GM21737 (cell line): ENCODE data around the gene ENPP7.

ENCODE experiments used
- ATAC-seq: cut with Tn5 transposase; IDR thresholded peaks from one replicate; pipeline ENCODE4 v1.9.1; 2021; ENCODE audit warnings: mild to moderate bottlenecking, moderate library complexity; ENCODE audit not compliant: unreplicated experiment

The ENPP7 gene

DNA sequence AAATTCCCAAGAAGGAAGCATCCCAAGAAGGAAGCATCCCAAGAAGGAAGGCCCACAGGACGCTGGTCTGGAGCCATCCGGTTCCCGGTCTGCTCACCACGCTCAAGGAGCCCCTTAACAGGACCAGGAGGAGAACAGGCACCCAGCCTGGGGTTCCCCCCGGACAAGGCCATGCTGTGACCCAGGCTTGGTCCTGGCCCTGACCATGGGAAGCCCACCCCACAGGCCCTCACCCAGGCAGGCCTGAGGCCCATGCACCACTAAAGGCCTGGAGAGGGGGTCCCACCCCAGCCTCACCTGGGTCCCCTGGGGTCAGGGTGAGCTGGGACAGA is 340 bp upstream of the ENPP7 start:
- no peak for ATAC-seq

- ATAC-seq: no peak
Measured at GRCh38 chr17:79732254-79732653, 1.5 kb downstream of the ENPP7 start.

DNA sequence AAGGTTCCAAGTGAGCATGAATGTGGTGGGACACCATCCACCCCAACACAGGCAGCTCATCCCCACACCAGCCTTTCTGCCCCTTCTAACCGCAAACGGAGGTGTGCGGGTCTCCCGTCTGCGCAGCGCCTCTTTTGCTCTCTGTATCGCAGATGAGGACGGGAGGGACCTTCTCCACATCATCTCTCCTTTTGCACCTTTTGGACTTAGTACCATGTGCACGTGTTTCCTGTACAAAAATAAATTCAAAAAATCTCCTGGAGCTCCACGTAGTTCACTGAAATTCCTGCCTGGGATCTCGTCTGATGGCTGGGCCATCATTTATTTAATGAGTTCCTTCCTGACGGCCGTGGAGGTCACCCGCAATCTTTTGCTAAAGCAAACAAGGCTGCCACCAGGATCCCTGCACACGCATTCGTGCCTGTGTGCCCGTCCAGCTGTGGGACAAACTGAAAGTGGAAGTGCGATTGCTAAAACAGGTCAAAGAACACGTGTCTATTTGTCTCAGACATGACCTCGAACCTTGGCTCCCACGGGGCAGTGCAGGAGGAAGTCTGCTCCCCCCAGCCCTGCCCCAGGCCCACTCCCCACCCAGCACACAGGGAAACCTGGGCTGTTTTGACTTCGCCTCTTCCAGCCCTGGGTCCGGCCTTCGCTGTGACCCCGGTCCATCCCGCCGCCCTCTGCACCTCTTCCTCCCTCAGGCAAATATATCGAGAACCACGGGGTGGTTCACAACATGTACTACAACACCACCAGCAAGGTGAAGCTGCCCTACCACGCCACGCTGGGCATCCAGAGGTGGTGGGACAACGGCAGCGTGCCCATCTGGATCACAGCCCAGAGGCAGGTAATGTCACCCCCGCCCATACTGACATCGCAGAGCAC is 2.3 kb downstream of the ENPP7 start:
- ATAC-seq: no peak

DNA sequence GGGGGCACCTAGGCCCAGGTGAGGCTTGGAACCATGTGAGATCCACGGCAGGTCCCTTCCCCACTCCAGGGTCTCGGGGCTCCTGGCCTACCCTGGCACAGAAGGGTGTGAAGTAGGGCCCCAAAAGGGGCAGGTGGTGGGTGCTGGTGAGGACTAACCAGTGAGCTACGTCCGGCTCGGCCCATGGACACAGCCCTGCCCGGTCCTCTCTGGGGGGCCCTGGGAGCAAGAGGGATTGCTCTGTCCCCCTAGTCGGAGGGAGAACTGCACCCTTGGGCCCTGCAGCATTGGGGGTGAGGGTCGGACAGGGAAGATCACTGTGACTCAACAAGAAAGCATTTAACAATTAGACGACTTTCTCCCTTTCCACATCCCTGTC is 2.9 kb downstream of the ENPP7 start:
- ATAC-seq: no peak

- ATAC-seq: no peak
Measured at GRCh38 chr17:79735096-79735495, 4.4 kb downstream of the ENPP7 start.

GRCh38 chr17:79737046-79737921 is 6.5 kb downstream of the ENPP7 start:
- no peak for ATAC-seq

DNA sequence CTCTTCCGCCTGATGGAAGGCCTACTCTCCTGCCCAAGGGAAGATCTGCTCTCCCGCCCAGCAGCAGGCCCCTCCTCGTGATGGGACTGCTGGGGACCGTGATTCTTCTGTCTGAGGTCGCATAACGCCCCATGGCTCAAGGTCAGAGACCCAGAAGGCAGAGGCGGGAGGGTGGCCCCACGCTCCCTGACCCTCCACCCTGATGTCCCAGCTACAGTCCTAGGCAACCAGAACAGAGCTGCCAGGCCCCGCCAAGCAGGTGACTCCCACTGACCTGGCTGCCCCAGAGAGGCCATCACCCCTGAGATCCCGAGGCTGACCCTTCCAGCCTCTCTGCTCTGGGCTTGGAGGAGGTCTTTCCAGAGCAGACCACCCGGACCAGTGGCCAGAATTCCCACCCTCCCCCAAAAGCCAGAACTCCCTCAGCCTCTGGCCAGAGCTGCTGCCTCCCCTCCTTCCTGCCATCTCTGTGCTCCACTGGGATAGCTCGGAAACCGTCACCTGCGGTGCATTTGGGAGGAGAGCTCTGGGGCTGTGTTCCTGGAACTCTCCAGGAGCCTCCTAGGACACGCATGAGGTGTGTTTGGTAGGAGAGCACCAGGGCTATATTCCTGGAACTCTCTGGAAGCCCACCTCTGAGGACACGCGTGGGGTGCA is 7.3 kb downstream of the ENPP7 start:
- ATAC-seq: no peak

DNA sequence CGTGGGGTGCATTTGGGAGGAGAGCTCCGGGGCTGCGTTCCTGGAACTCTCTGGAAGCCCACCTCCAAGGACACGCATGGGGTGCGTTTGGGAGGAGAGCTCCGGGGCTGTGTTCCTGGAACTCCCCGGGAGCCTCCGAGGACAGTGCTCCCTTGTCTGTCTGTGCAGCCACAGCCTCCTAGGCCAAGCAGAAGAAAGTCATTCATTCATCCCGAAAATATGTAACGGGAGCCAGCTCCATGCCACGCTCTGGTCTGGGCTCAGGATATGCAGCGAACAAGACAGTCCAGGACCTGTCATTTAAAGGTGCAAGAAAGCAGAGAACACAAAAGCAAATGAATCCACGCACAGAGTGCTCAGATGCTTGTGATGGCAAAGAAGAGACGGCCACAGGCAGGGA is 7.9 kb downstream of the ENPP7 start:
- no peak for ATAC-seq

DNA sequence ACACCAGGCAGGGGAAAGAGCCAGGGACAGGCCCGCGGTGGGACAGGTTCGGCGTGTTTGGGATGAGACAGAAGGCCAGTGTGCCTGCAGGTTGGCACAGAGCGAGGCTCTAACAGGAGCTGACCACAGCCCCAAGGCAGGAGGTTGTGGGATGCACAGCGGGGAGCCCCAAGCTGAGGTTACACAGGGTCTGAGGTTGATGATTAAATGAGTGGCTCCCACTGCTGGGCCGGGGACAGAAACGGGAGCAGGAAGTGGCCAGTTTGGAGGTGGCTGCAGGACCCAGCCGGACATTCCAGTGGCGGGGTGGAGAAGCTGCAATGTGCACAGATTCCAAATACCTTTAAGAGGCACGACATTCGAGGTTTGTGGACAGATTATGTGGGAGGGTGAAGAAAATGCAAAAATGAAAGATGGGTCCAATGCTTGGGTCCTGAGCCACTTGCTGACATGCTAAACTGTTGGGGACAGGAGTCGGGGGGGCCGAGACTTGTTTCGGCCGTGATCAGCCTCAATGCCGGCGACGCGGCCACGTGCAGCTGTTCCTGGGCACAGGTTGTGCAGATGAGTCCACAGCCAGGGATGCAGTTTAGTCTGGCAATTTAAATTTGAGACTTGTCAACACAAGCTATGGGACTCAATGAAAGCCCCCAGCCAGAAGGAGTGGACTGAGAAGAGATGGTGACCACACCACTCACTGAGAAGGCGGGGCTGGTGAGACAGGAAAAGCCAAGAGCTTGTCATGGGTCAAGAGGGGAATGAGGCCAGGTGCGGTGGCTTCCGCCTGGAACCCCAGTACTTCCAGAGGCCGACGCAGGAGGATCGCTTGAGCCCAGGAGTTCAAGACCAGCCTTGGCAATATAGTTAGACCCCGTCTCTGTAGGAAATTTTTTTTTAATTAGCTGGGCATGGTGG is 8.7 kb downstream of the ENPP7 start:
- no peak for ATAC-seq

DNA sequence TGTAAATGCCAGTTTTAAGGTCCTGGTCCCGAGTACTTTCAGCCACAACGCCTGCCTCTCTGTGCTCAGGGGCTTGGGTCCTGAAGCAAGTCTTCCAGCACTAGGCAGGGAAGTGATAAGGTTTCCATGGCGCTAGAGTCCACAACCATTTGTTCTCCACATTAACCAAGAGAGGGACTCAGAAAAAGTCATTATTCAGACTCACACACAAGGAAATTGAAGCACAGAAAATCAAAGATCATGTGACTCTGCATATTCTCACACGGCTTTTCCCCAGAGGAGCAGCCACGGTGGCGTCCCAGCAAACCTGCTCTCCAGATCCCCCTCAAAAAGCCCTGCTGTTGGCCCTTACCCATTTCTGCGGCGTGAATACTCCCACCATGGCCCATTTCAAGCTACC is 9.7 kb downstream of the ENPP7 start:
- ATAC-seq: no peak

GRCh38 chr17:79741401-79741750 is 10.6 kb downstream of the ENPP7 start:
- ATAC-seq: no peak

GRCh38 chr17:79741751-79742588 is 11.2 kb downstream of the ENPP7 start:
- no peak for ATAC-seq

DNA sequence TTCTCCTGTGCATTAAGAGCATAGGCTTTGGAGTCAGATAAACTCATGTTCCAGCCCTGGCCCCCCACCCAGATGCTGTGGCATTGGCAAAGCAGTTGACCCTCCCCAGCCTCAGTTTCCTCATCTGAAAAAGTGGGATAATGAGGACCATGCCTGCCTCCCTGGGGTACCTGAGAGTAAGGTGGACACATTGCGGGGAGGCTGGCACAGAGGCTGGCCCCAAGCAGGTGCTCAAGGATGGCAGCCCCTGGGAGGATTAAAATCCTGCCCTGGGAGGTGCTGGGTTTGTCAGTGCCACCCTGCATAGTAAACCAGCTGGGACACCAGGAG is 11.8 kb downstream of the ENPP7 start:
- ATAC-seq: no peak

DNA sequence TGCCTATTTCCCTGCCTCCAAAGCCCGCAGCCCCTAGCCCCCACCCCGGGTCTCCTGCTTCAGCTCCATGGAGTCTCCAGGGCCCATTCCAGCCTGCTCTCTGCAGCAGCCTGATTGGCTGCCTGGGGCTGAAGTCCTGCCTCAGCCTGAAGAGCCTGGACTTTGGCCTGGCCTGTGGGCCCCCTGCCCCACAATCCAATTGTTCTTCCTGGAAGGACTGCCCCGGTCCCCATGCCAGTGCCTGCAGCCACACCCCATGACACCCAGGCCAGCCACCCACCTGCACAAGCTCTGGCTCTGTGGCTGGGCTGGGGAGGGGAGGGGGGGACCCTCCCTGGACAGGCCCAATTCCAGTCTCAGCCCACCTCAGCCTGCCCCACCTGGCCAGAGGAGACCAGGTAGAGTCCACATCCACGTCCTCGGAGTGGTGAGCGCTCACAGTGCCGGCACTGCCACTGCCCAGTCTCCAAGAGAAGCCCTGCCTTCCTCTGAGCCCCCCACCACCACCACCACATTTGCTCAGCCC is 12.3 kb downstream of the ENPP7 start:
- ATAC-seq: no peak

DNA sequence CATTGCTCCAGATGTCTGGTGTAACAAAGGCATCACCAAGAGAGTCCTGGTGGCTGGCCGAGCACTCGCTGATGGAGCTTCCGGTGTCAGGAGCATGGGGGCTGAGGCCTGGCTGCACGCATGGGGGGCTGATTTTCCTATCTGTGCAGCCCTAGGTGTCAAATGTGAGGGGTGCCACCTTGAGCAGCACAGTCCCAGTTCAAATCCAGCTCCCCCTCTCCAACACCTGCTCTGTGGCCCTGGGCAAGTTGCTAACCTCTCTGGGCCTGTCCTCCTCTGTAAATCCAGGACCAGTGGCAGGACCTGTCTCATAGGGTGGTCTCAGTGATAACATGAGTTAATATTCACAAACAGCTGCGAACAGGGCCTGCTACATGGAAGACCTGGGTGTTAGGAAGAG is 12.9 kb downstream of the ENPP7 start:
- no peak for ATAC-seq

- ATAC-seq: no peak
Measured at GRCh38 chr17:79745641-79746105, 14.9 kb downstream of the ENPP7 start.

DNA sequence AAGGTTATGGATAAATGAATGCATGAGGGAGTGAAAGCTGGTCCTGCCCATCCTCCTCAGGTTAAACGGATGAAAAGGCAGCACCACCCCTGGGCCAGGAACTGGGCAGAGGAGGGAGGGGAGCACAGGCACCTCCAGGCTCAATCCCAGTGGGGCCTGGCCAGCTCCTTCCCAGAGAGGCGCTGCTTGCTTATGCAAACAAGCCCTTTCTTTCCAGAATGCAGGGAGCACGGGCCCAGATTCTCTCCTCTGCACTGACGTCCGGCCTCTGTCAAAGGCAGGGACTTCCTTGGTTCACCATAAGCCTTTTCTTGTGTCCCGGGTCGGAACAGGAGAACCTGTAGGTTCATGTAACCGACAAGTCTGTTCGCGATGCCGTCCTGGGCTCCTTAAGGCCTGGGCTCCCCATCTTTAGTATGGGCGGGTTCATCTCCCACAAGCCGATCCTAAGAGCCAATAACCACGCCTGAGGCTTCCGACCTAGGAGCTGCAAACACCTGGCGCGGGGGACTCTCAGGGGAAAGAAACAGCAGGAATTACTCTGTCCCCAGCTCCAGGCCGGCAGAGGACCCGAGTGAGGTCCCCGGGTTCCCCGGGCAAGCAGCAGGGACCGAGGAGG is 16.3 kb downstream of the ENPP7 start:
- no peak for ATAC-seq

- no peak for ATAC-seq
Measured at GRCh38 chr17:79747508-79748294, 17.0 kb downstream of the ENPP7 start.
